ENCODE data around the gene FAM237B. TPM values are rescaled to one million over a fixed set of nuclear protein-coding genes. Genes with fewer than 3 reads are reported as not detected.
A peak's percentile ranks its signal among the peaks of the same experiment; 100 is the strongest.
"Not testable (repeated sequence)": the region's sequence is repeated elsewhere in the genome, so short reads cannot be mapped to it uniquely, and the experiment has no call there.

The FAM237B gene
- under 1 TPM; 0.11 to 0.25 (median 0.22) TPM for polyA plus RNA-seq (ENCODE audit: insufficient read depth in 1 of 5, insufficient read length in 5 of 5, low replicate concordance in 1 of 5)
- long read RNA-seq, donor 1: 0 reads
- long read RNA-seq, donor 2: 0 reads
- long read RNA-seq, donor 3: 0 reads
- long read RNA-seq, donor 4: 0 reads
- long read RNA-seq, donor 5: 0 reads
- long read RNA-seq, donor 6: 0 reads
- long read RNA-seq, donor 7: 0 reads
- long read RNA-seq, donor 8: 0 reads

- DNase-seq: peak in 1 of 2 donors; percentile 10
These were observed at the start of gene FAM237B for GRCh38 chr7:90320801-90321494. TSS of gene FAM237B (minus strand) at chr7:90321304. CDS start at chr7:90319748, 1,556 bp downstream.

GRCh38 chr7:90351987-90352386, 30.9 kb upstream of the FAM237B start:
- DNase-seq: no peak

DNA sequence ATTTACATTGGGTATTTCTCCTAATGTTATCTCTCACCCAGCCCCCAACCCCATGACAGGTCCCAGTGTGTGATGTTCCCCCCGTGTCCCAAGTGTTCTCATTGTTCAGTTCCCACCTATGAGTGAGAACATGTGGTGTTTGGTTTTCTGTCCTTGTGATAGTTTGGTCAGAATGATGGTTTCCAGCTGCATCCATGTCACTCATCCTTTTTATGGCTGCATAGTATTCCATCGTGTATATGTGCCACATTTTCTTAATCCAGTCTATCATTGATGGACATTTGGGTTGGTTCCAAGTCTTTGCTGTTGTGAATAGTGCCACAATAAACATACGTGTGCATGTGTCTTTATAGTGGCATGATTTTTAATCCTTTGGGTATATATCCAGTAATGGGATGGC, 28.9 kb upstream of the FAM237B start:
- DNase-seq: not testable (repeated sequence)

GRCh38 chr7:90349305-90349704, 28.2 kb upstream of the FAM237B start:
- DNase-seq: no peak

DNA sequence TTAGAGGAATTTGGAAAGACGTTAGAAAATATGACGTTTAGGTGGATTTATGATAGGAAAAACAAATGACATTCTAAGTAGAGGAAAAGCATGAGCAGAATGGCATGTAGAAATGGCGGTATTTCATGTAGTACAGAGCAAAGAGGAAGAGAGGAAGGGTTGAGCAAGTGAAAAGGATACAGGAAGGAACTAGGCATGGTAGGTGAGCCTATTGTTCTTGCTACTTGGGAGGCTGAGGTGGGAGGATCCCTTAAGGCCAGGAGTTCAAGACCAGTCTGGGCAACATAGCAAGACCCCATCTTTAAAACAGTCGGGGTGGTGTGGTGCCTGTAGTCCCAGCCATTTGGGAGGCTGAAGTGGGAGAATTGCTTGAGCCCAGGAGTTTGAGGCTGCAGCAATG, 26.7 kb upstream of the FAM237B start:
- no peak for DNase-seq

GRCh38 chr7:90346336-90347125, 25.4 kb upstream of the FAM237B start, which contains the start of gene GTPBP10:
TSS of gene GTPBP10 (plus strand) at chr7:90346716. CDS start at chr7:90346742, 26 bp downstream.
- peak; percentile 96 for DNase-seq

DNA sequence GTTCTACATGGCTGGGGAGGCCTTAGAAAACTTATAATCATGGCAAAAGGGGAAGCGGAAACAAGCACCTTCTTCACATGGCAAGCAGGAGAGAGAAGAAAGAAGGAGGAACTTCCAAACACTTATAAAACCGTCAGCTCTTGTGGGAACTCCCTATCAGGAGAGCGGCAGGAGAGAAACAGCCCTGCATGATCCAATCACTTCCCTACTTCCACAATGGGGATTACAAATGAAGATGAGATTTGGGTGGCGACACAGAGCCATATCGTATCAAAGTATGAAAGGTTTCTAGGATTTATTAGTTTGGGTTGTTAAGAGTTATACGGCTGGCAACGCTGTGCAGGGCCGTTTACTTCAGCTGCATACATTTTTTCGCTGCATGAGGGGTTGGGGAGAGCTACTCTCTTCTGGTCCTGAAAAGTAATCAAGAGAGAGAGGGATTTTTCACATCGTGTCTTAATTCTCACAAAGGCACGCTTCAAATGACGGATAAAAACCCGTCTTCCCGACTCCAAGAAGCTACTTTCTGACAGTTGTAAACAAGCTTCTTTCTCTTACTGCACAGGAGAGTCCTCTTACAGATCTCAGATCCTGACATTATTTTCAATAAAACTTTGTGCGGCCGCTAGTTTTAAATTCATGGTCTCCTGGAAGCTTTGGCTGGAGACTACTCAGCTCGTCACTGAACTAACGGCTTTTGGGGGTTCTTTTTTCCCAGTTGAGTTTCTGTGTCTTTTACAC, 24.7 kb upstream of the FAM237B start:
- DNase-seq: peak; percentile 38 to 54

DNA sequence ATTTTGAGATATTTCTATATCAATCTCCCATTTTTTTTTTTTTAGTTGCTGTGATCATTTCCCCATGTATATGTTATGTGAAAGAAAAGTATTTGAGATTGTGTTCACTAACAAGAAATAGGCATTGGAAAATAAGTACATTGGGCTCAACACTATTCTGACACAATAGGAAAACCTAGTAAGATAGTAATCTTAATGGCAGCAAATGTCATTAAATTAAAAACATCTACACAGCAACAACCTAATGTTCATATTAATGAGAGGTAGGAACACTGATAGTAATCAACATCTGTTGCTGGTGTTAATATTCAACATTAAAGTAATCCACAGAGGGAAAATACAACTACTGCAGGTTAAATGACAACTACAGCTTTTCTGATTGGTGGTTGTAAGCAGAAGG, 23.9 kb upstream of the FAM237B start:
- DNase-seq: no peak

DNA sequence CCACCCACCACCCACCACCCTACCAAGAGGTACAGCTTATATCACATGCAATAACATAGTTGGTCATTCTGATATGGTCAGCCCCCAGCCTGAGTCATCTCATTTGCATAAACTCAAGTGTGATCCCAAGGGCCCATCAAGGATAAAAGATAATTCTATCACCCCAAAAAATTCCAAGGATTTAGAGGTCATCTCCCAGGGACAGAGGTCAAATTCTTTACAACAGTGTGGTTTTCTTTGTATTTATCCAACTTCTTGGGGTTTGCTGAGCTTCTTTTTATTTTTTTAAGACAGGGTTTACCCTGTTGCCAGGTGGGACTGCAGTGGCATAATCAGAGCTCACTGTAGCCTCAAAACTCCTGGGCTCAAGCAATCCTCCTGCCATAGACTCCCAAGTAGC, 16.0 kb upstream of the FAM237B start:
- DNase-seq: no peak

DNA sequence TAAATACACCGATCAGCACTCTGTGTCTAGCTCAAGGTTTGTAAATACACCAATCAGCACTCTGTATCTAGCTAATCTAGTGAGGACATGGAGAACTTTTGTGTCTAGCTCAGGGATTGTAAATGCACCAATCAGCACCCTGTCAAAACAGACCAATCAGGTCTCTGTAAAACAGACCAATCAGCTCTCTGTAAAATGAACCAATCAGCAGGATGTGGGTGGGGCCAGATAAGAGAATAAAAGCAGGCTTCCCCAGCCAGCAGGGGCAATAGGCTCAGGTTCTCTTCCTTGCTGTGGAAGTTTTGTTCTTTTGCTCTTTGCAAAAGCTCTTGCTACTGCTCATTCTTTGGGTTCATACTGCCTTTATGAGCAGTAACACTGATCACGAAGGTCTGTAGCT, 13.8 kb upstream of the FAM237B start:
- not testable (repeated sequence) for DNase-seq

- no peak for DNase-seq
These were observed 13.2 kb upstream of the FAM237B start for GRCh38 chr7:90334193-90334843.

- no peak for DNase-seq
These were observed 5.4 kb upstream of the FAM237B start for GRCh38 chr7:90326500-90326899.

DNA sequence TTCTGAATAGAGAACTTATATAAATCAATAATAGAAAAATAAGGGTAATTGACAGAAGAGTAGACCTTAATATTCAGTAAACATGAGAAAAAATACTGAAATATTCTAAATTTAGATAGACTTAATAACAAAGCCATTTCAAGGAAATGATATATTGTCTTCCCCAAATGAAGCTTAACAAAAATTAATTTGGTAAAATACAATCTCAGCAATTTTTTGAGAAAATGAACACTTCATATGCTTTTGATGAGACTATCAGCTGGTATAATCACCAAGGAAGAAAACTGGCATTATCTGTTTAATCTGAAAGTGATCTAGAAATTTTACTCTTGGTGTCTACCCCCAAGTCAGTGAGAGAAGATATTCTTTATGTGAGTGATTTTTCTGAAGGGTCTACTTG, 1.7 kb upstream of the FAM237B start:
- no peak for DNase-seq

DNA sequence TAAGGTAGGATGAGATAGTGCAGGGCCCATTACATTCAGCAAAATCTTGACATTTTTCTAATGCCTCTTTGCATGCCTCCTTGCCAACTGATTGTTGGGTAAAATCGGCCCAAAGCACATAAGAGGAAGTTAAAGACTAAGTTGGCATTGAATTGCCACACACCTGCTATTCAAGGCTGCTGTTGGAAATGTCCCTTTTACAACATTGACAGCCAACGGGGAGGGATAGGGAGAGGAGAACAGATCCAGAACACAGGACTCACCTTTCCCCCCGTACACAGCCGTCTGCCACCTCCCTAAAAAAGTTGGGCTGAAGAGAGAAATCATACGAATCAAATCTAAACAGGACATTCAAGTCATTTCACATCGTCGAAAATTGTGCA, 695 bp downstream of the FAM237B start:
- DNase-seq: no peak

DNA sequence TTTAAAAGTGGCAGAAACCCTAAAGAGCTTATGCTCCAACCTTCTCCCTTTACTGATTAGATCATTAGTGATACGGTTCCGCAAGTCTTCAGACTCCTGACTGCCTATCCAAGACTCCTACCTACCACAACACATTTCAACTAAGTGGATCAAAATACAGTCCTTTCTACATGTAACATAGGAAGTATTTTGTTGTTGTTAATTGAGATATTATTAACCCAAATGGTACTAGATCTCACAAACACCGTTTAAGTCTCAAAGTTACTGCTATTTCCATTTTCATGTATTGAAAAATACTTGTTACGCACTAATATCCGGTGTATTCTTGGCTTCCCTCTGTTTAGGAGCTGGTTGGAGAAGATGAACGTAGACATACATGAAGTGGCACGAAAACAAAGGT, 1.1 kb downstream of the FAM237B start:
- no peak for DNase-seq

DNA sequence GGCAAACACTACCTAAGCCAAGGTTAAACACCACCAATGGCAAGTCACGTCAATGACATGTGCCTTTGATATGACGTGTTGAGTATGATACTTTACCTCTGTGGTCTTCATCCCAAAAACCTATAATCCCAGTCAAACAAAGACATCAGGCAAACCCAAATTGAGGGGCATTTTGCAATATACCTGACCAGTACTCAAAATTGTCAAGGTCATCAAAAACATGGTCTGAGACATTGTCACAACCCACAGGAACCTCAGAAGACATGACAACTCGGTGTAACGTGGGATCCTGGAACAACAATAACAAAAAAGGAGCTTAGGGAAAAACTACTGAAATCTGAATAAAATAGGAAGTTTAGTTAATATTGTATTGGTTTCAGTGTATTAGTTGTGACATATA, 7.2 kb downstream of the FAM237B start:
- DNase-seq: no peak

DNA sequence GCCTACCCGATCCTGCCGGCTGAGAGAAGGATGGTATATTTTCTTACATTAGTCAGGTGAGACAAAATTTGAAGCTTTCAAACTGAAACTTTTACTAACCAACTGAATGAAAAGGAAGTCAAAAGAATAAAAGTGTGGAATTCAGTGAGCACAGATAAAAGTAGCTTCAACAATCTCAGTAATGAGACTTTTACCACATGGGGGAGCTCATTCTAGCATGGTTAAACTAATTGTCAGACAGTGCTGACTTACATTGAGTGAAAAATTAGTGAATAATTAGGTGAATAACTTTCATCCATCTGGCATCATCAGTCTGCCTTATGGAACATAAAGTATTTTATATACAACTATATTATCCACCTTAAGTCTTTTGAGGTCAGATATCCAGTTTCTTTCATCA, 8.4 kb downstream of the FAM237B start:
- no peak for DNase-seq

DNA sequence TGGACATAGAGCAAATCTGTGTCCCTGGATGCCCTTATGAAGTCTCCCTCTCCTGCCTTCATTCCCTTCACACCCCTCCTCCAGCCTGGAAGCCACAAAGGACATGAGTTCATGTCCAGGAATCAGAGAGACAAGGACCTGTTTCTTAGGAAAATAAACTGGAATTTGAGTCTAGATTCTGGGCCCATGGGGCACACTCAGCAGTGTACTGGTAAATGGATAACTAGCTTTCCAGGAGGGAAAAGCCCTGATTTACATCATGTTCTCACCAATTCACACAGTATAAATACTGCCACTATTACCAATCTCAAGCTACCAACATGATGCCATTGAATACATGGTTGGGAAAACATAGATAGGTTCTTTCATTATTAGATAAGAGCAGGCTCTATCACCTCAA, 9.9 kb downstream of the FAM237B start:
- no peak for DNase-seq

GRCh38 chr7:90309872-90310271, 11.2 kb downstream of the FAM237B start:
- no peak for DNase-seq

GRCh38 chr7:90303241-90303640, 17.9 kb downstream of the FAM237B start:
- DNase-seq: no peak

Measured in right lung (tissue), 10 donors.